K562 (cell line): ENCODE results near the gene RNPEP. TPM values are rescaled to one million over a fixed set of nuclear protein-coding genes. Genes with fewer than 3 reads are reported as not detected.

Experiments used
- COPS2 ChIP-seq: fragments of 450-650 bp; conservative IDR thresholded peaks from 2 replicates; pipeline ENCODE4 v1.6.1; 2016; ENCODE audit warnings: mild to moderate bottlenecking, moderate library complexity
- CUX1 ChIP-seq: fragments of 200-800 bp; sonication (Bioruptor generic); IDR thresholded peaks from 2 replicates; pipeline ENCODE4 v1.6.1; 2016; ENCODE audit warnings: missing genetic modification characterization, missing compliant biosample characterization
- EP300 ChIP-seq: IDR thresholded peaks from 2 replicates; pipeline ENCODE4 v1.6.1; 2012; ENCODE audit warnings: low read length, improper control_type of control experiment
- ETV5 ChIP-seq: sonication (generic); formaldehyde crosslinking; IDR thresholded peaks from 2 replicates; pipeline ENCODE4 v1.4.0; 2020; ENCODE audit warnings: low read depth, mild to moderate bottlenecking, missing genetic modification reagents
- EWSR1 ChIP-seq: fragments of 450-650 bp; IDR thresholded peaks from 2 replicates; pipeline ENCODE4 v1.6.1; 2018; ENCODE audit warnings: borderline replicate concordance, mild to moderate bottlenecking, low read depth, moderate library complexity; ENCODE audit not compliant: partially characterized antibody
- FOXM1 ChIP-seq, 2 experiments: fragments of 450-650 bp in 1 of 2; sonication (generic) in 1 of 2; formaldehyde crosslinking in 1 of 2; IDR thresholded peaks; 2 replicates each; pipeline versions ENCODE4 v1.6.1 to v1.9.0; 2017 to 2022; ENCODE audit warnings: low read depth in 2 of 2, mild to moderate bottlenecking in 2 of 2, missing genetic modification reagents in 1 of 2, moderate library complexity in 1 of 2
- HDAC1 ChIP-seq, 2 experiments: fragments of 450-650 bp; IDR thresholded peaks; 2 replicates each; pipeline ENCODE4 v1.6.1; 2016 to 2017; ENCODE audit warnings: inconsistent platforms in 1 of 2, mild to moderate bottlenecking in 1 of 2, moderate library complexity in 1 of 2
- HEY1 ChIP-seq: fragments of 250-450 bp; sonication (Bioruptor Pico); IDR thresholded peaks from 2 replicates; pipeline ENCODE4 v1.5.0; 2020; ENCODE audit warnings: mild to moderate bottlenecking, moderate library complexity, borderline replicate concordance
- LCOR ChIP-seq: sonication (generic); formaldehyde crosslinking; IDR thresholded peaks from 2 replicates; pipeline ENCODE4 v1.8.0; 2022; ENCODE audit warnings: mild to moderate bottlenecking, missing genetic modification reagents
- NFXL1 ChIP-seq: fragments of 450-650 bp; formaldehyde crosslinking; IDR thresholded peaks from 2 replicates; pipeline ENCODE4 v1.4.0; 2021; ENCODE audit warnings: mild to moderate bottlenecking
- POLR2H ChIP-seq: IDR thresholded peaks from 2 replicates; pipeline ENCODE4 v1.6.1; 2016; ENCODE audit warnings: missing genetic modification characterization, low read depth, mild to moderate bottlenecking, control low read depth, missing compliant biosample characterization, moderate library complexity
- TGIF2 ChIP-seq: sonication (generic); formaldehyde crosslinking; IDR thresholded peaks from 2 replicates; pipeline ENCODE4 v1.8.1; 2022; ENCODE audit warnings: mild to moderate bottlenecking, missing genetic modification reagents, moderate library complexity
- U2AF1 ChIP-seq: fragments of 200-400 bp; formaldehyde crosslinking; optimal IDR thresholded peaks from 2 replicates; pipeline ENCODE3; 2017; ENCODE audit warnings: mild to moderate bottlenecking, low read depth, low read length, moderate library complexity
- VEZF1 ChIP-seq: fragments of 200-800 bp; sonication (Bioruptor generic); IDR thresholded peaks from 2 replicates; pipeline ENCODE4 v1.6.1; 2017; ENCODE audit warnings: missing genetic modification characterization, missing compliant biosample characterization
- ZFP1 ChIP-seq: fragments of 450-650 bp; formaldehyde crosslinking; IDR thresholded peaks from 2 replicates; pipeline ENCODE4 v1.4.0; 2020; ENCODE audit warnings: mild to moderate bottlenecking, mixed read lengths
- ZNF133 ChIP-seq: fragments of 250-450 bp; sonication (Bioruptor Pico); IDR thresholded peaks from 2 replicates; pipeline ENCODE4 v1.4.0; 2020; ENCODE audit warnings: mild to moderate bottlenecking
- ZNF518B ChIP-seq: fragments of 250-450 bp; sonication (Bioruptor Pico); IDR thresholded peaks from 2 replicates; pipeline ENCODE4 v1.5.0; 2021; ENCODE audit warnings: mild to moderate bottlenecking, moderate library complexity
- polyA plus RNA-seq, 8 experiments: library from polyadenylated mRNA; depleted of rRNA in 4 of 8; stranded (reverse) in 5 of 8; unstranded in 3 of 8; fragments of >200 nt; fragmentation: Nextera tagmentation in 2 of 8; fragmentation: Illumina TruSeq in 1 of 8; extraction: Ambion mirVana in 2 of 8; extraction: Trizol in 1 of 8; gene quantifications; 2 replicates each; pipeline versions ENCODE4 v1.2.1 to v1.2.3, GENCODE V29; 2011 to 2014; ENCODE audit warnings: inconsistent platforms in 1 of 8, missing spikeins in 1 of 8
- total RNA-seq, 7 experiments: library from RNA; depleted of rRNA in 6 of 7; stranded (reverse); fragments of >200 nt in 6 of 7; fragmentation: Illumina TruSeq in 2 of 7; extraction: Trizol in 2 of 7; gene quantifications; 2 replicates each; pipeline versions ENCODE4 v1.2.1 to v1.2.3, GENCODE V29; 2011 to 2021; ENCODE audit warnings: low replicate concordance in 1 of 7

RNPEP gene
- total and polyA plus RNA-seq, 9 of the 15 experiments (the other 6 are each of a cell fraction or from before 2014, with no cell fraction given), result 27.5 to 131 (median 63.4) TPM

GRCh38 chr1:202018468-202019234, 36.2 kb downstream of the RNPEP start (continued):
- TF ChIP-seq POLR2H (tag), result no peak
- no peak for TF ChIP-seq ZNF133 (CRISPR knock-in tag)
- no peak for TF ChIP-seq U2AF1
- TF ChIP-seq ETV5 (CRISPR knock-in tag), result peak; percentile 26; the same call in 1 of the 2 replicates
- TF ChIP-seq ZFP1, result no peak
- 0 out of 2 replicates have a peak, but pooled peaks have one; percentile 4 for TF ChIP-seq LCOR
- TF ChIP-seq EWSR1, result no peak
- peak in 1 of 2 experiments; percentile 70; a peak in 2 of 4 replicates for TF ChIP-seq HDAC1 (IDR thresholded peaks at IDR 0.05)
- TF ChIP-seq FOXM1 (IDR thresholded peaks at IDR 0.05; ENCODE audit: low read depth), result peak; percentile 19; the same call in 1 of the 2 replicates
- no peak for TF ChIP-seq FOXM1 (CRISPR knock-in tag; IDR thresholded peaks at IDR 0.05; ENCODE audit: low read depth)
- TF ChIP-seq VEZF1 (CRISPR knock-in tag), result peak; percentile 88
- no peak for TF ChIP-seq ZNF518B
- TF ChIP-seq HEY1, result no peak
- TF ChIP-seq COPS2, result no peak
- no peak for TF ChIP-seq TGIF2 (CRISPR knock-in tag)
- TF ChIP-seq CUX1 (CRISPR knock-in tag), result no peak
- TF ChIP-seq EP300, result peak; percentile 87
- TF ChIP-seq NFXL1 (CRISPR knock-in tag), result no peak
